ENCODE data around the gene GLIS1.
"Not testable (repeated sequence)": the region's sequence is repeated elsewhere in the genome, so short reads cannot be mapped to it uniquely, and the experiment has no call there.

Gene GLIS1

GRCh38 chr1:53561503-53562105 is 177.4 kb downstream of the GLIS1 start:
- DNase-seq (ENCODE audit: low read depth in 2 of 2), result no peak

GRCh38 chr1:53560581-53561502 is 178.1 kb downstream of the GLIS1 start:
- no peak for DNase-seq (ENCODE audit: low read depth in 2 of 2)

- DNase-seq (ENCODE audit: low read depth in 2 of 2), result no peak
Measured at GRCh38 chr1:53559854-53560580, 178.9 kb downstream of the GLIS1 start.

- no peak for DNase-seq (ENCODE audit: low read depth in 2 of 2)
Measured at GRCh38 chr1:53559391-53559815, 179.6 kb downstream of the GLIS1 start.

GRCh38 chr1:53558739-53559315 is 180.1 kb downstream of the GLIS1 start:
- DNase-seq (ENCODE audit: low read depth in 2 of 2), result no peak

- no peak for DNase-seq (ENCODE audit: low read depth in 2 of 2)
Measured at GRCh38 chr1:53557830-53558738, 180.9 kb downstream of the GLIS1 start.

- no peak for DNase-seq (ENCODE audit: low read depth in 2 of 2)
Measured at GRCh38 chr1:53557369-53557768, 181.6 kb downstream of the GLIS1 start.

GRCh38 chr1:53556657-53557227 is 182.2 kb downstream of the GLIS1 start:
- DNase-seq (ENCODE audit: low read depth in 2 of 2), result no peak

GRCh38 chr1:53555620-53556326 is 183.2 kb downstream of the GLIS1 start:
- DNase-seq (ENCODE audit: low read depth in 2 of 2), result not testable (repeated sequence)

GRCh38 chr1:53554592-53555305 is 184.2 kb downstream of the GLIS1 start:
- no peak for DNase-seq (ENCODE audit: low read depth in 2 of 2)

- no peak for DNase-seq (ENCODE audit: low read depth in 2 of 2)
Measured at GRCh38 chr1:53553734-53554509, 185.0 kb downstream of the GLIS1 start.

GRCh38 chr1:53552981-53553733 is 185.8 kb downstream of the GLIS1 start:
- no peak for DNase-seq (ENCODE audit: low read depth in 2 of 2)

GRCh38 chr1:53552146-53552861 is 186.7 kb downstream of the GLIS1 start:
- DNase-seq (ENCODE audit: low read depth in 2 of 2), result no peak

GRCh38 chr1:53551428-53551995 is 187.5 kb downstream of the GLIS1 start:
- DNase-seq (ENCODE audit: low read depth in 2 of 2), result no peak

GRCh38 chr1:53550201-53550741 is 188.7 kb downstream of the GLIS1 start:
- no peak for DNase-seq (ENCODE audit: low read depth in 2 of 2)

GRCh38 chr1:53549781-53550180 is 189.2 kb downstream of the GLIS1 start:
- DNase-seq (ENCODE audit: low read depth in 2 of 2), result no peak

GRCh38 chr1:53549287-53549686 is 189.7 kb downstream of the GLIS1 start:
- DNase-seq (ENCODE audit: low read depth in 2 of 2), result no peak

All from stimulated activated CD4-positive, alpha-beta T cell treated with anti-CD3 and anti-CD28 coated beads, Interleukin-1b, Interleukin-23, amount 100 ng/mL, for 1 hour (primary cell).